A549 (cell line): ENCODE results near the gene ACBD6. TPM values are rescaled to one million over a fixed set of nuclear protein-coding genes. Genes with fewer than 3 reads are reported as not detected.

Experiments used
- ATAC-seq, 2 experiments: fragments of 200-7000 bp in 1 of 2; fragments of >200 bp in 1 of 2; cut with Nextera tagmentation in 1 of 2; cut with Tn5 transposase in 1 of 2; 3 replicates each; pipeline versions ENCODE4 v1.8.0 to v1.9.1; 2018 to 2020; ENCODE audit warnings: mild to moderate bottlenecking in 1 of 2, moderate library complexity in 1 of 2
- CTCF ChIA-PET: fragments of 300-600 bp; sonication (Branson Sonifier 250); formaldehyde crosslinking; extraction: SDS; loops from one replicate; lab custom pipeline; 2021; ENCODE audit warnings: antibody characterized with exemption, inconsistent platforms; lab: Yijun Ruan, JAX
- POLR2A ChIA-PET: fragments of 350-600 bp; formaldehyde crosslinking; extraction: SDS; loops from one replicate; lab custom pipeline; 2021; ENCODE audit warnings: antibody characterized with exemption, inconsistent platforms; lab: Yijun Ruan, JAX
- DNase-seq, 2 experiments: peaks; one replicate each; pipeline versions ENCODE4 v3.0.0 to v3.0.0-alpha.2; 2011 to 2016; ENCODE audit warnings: low read depth in 1 of 2, low spot score in 1 of 2
- FAIRE-seq: peaks from 2 replicates; lab custom pipeline; 2011; peaks lifted over from hg19 to GRCh38; lab: Jason Lieb, UNC
- H3K27ac ChIP-seq, 2 experiments: fragments of >200 bp; sonication (Bioruptor Twin); formaldehyde crosslinking; 3 replicates each; pipeline ENCODE4 v1.5.1; 2016 to 2017
- H3K4me1 ChIP-seq: fragments of >200 bp; sonication (Bioruptor Twin); formaldehyde crosslinking; 3 replicates; pipeline ENCODE4 v1.6.1; 2016
- H3K4me2 ChIP-seq: fragments of >200 bp; sonication (Bioruptor Twin); formaldehyde crosslinking; 3 replicates; pipeline ENCODE4 v1.6.1; 2016
- H3K4me3 ChIP-seq: fragments of >200 bp; sonication (Bioruptor Twin); formaldehyde crosslinking; 3 replicates; pipeline ENCODE4 v1.5.1; 2016
- H3K9me3 ChIP-seq: fragments of >200 bp; sonication (Bioruptor Twin); formaldehyde crosslinking; 3 replicates; pipeline ENCODE4 v1.6.1; 2016
- EP300 ChIP-seq, 2 experiments: fragments of >200 bp; sonication (Bioruptor Twin); formaldehyde crosslinking; IDR thresholded peaks; 2 replicates in 1 of 2; 3 replicates in 1 of 2; pipeline ENCODE4 v1.6.1; 2016 to 2017
- GATA3 ChIP-seq: IDR thresholded peaks from 2 replicates; pipeline ENCODE4 v1.6.1; 2012; ENCODE audit warnings: borderline replicate concordance
- HDAC2 ChIP-seq: fragments of 200-600 bp; sonication (generic); IDR thresholded peaks from 2 replicates; pipeline ENCODE4 v1.6.1; 2016
- HEYL ChIP-seq: fragments of 250-450 bp; sonication (Bioruptor Pico); IDR thresholded peaks from 2 replicates; pipeline ENCODE4 v1.8.0; 2021; ENCODE audit warnings: mild to moderate bottlenecking, moderate library complexity
- HMGXB4 ChIP-seq: fragments of 250-450 bp; sonication (Bioruptor Pico); IDR thresholded peaks from 2 replicates; pipeline ENCODE4 v1.5.0; 2021; ENCODE audit warnings: mild to moderate bottlenecking, moderate library complexity, borderline replicate concordance
- HOXB5 ChIP-seq: fragments of 250-450 bp; sonication (Bioruptor Pico); IDR thresholded peaks from 2 replicates; pipeline ENCODE4 v1.5.0; 2020; ENCODE audit warnings: mild to moderate bottlenecking, moderate library complexity
- JUNB ChIP-seq: fragments of >200 bp; sonication (Bioruptor Twin); formaldehyde crosslinking; IDR thresholded peaks from 2 replicates; pipeline ENCODE4 v1.6.1; 2016
- MYC ChIP-seq: IDR thresholded peaks from 2 replicates; pipeline ENCODE4 v1.6.1; 2012; ENCODE audit warnings: mild to moderate bottlenecking, inconsistent platforms, low read length, improper control_type of control experiment, borderline replicate concordance
- NFE2L2 ChIP-seq: fragments of 150-350 bp; conservative IDR thresholded peaks from 2 replicates; pipeline ENCODE4 v1.6.1; 2014; ENCODE audit warnings: low read length
- NR3C1 ChIP-seq: fragments of >200 bp; sonication (Bioruptor Twin); formaldehyde crosslinking; IDR thresholded peaks from 3 replicates; pipeline ENCODE4 v1.6.1; 2017
- POLR2A ChIP-seq: IDR thresholded peaks from 2 replicates; pipeline ENCODE4 v1.6.1; 2012; ENCODE audit warnings: mild to moderate bottlenecking, low read length
- RCOR1 ChIP-seq: fragments of 150-350 bp; IDR thresholded peaks from 2 replicates; pipeline ENCODE4 v1.6.1; 2014; ENCODE audit warnings: antibody characterized with exemption, low read length, low read depth
- RFX5 ChIP-seq: fragments of 450-650 bp; IDR thresholded peaks from 2 replicates; pipeline ENCODE4 v1.7.1; 2014; ENCODE audit warnings: antibody characterized with exemption, mild to moderate bottlenecking, moderate library complexity
- RNF2 ChIP-seq: fragments of 200-600 bp; sonication (generic); IDR thresholded peaks from 2 replicates; pipeline ENCODE4 v1.6.1; 2016; ENCODE audit warnings: low read depth, mild to moderate bottlenecking, antibody characterized with exemption, moderate library complexity, borderline replicate concordance
- SMC3 ChIP-seq: fragments of >200 bp; sonication (Bioruptor Twin); formaldehyde crosslinking; IDR thresholded peaks from 3 replicates; pipeline ENCODE4 v1.6.1; 2018; ENCODE audit warnings: inconsistent platforms
- SREBF2 ChIP-seq: fragments of 450-650 bp; IDR thresholded peaks from 2 replicates; pipeline ENCODE4 v1.6.1; 2014; ENCODE audit warnings: mild to moderate bottlenecking, moderate library complexity
- TFCP2L1 ChIP-seq: fragments of 250-450 bp; sonication (Bioruptor Pico); IDR thresholded peaks from 2 replicates; pipeline ENCODE4 v1.5.0; 2021; ENCODE audit warnings: mild to moderate bottlenecking
- ZC3H11A ChIP-seq: fragments of 450-650 bp; IDR thresholded peaks from 2 replicates; pipeline ENCODE4 v1.6.1; 2014; ENCODE audit warnings: antibody characterized with exemption, mild to moderate bottlenecking
- ZFP36 ChIP-seq: fragments of 450-650 bp; IDR thresholded peaks from 2 replicates; pipeline ENCODE4 v1.6.1; 2014; ENCODE audit warnings: borderline replicate concordance; ENCODE audit not compliant: partially characterized antibody
- ZSCAN20 ChIP-seq: fragments of 250-450 bp; sonication (Bioruptor Pico); IDR thresholded peaks from 2 replicates; pipeline ENCODE4 v1.8.0; 2022; ENCODE audit warnings: mild to moderate bottlenecking, moderate library complexity
- WGBS: methylation state at CpG from one replicate; pipeline ENCODE4 v1.1.6; 2017; ENCODE audit errors: missing lambda C conversion rate; 5-methylcytosine and 5-hydroxymethylcytosine counted together
- polyA plus RNA-seq, 4 experiments: library from polyadenylated mRNA; depleted of rRNA in 3 of 4; stranded (reverse); fragments of >200 nt; fragmentation: RNase III in 1 of 4; extraction: RNeasy Plus Mini Kit Qiagen cat#74134 plus additional on column Dnase treatment in 1 of 4; gene quantifications; 2 replicates in 3 of 4; 3 replicates in 1 of 4; pipeline ENCODE4 v1.2.3, GENCODE V29; 2011 to 2017
- TF ChIP-seq, protein P1 (sequence below): fragments of >200 bp; sonication (Bioruptor Twin); formaldehyde crosslinking; IDR thresholded peaks from 3 replicates; pipeline ENCODE4 v1.5.1; 2016
- TF ChIP-seq, protein P2 (sequence below): fragments of >200 bp; sonication (Bioruptor Twin); formaldehyde crosslinking; IDR thresholded peaks from 3 replicates; pipeline ENCODE4 v1.6.1; 2016

ACBD6 gene
- polyA plus RNA-seq, 2 of the 4 experiments (the other 2 are of a cell fraction): 61.4 to 91.3 TPM

DNA sequence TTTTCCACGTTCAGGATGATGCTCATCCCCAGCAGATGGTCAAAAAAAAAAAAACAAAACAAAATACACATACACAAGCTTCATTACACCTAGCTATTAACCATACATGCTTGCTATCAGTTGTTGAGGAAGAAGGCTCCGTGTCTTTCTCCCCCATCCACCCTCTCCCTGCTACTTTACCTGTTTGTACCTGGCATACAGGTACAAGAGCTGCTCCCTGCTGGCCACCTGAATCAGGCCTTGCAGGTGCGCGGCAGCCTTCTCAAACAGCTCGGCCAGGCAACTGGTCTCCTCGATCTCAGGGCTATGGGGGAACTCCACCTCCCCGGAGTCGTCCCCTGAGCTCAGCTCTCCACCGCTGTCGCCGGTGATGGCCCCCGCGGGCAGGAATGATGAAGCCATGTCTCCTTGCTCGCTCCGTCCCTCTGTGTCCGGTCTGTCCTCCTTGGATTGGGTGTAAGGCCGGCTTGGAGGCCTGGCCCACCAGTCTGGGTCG is 464 bp downstream of the ACBD6 start:
- Histone ChIP-seq H3K27ac (peak overlapping the region; percentile 94 to 98), H3K9me3 (no peaks in the 10 kb centered on the region), H3K4me2 (peak overlapping the region; percentile 79), H3K4me1 (peaks cover 36% of the 10 kb centered on the region; the same call in 2 of the 3 replicates), H3K4me3 (peak overlapping the region; percentile 91)
- FAIRE-seq: no peak
- TF ChIP-seq JUNB (no peak), SMC3 (no peak), NFE2L2 (no peak), HDAC2 (no peak), ZSCAN20 (no peak), HMGXB4 (CRISPR knock-in tag) (no peak), HOXB5 (CRISPR knock-in tag) (no peak), HEYL (CRISPR knock-in tag) (no peak), EP300 (IDR thresholded peaks at IDR 0.05) (no peak), ZFP36 (no peak), NR3C1 (no peak), RFX5 (no peak), RNF2 (no peak), SREBF2 (no peak), MYC (no peak), ZC3H11A (no peak), RCOR1 (no peak), POLR2A (no peak), GATA3 (no peak)
- TF ChIP-seq, protein P1, sequence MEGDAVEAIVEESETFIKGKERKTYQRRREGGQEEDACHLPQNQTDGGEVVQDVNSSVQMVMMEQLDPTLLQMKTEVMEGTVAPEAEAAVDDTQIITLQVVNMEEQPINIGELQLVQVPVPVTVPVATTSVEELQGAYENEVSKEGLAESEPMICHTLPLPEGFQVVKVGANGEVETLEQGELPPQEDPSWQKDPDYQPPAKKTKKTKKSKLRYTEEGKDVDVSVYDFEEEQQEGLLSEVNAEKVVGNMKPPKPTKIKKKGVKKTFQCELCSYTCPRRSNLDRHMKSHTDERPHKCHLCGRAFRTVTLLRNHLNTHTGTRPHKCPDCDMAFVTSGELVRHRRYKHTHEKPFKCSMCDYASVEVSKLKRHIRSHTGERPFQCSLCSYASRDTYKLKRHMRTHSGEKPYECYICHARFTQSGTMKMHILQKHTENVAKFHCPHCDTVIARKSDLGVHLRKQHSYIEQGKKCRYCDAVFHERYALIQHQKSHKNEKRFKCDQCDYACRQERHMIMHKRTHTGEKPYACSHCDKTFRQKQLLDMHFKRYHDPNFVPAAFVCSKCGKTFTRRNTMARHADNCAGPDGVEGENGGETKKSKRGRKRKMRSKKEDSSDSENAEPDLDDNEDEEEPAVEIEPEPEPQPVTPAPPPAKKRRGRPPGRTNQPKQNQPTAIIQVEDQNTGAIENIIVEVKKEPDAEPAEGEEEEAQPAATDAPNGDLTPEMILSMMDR: no peak
- CTCF ChIA-PET: interaction anchor here (1.1 to 5.0 kb wide), 6 partner anchors 13 to 520 kb away, joined by 3 to 42 read pairs (median 6); no protein-coding TSS in a partner anchor
- DNase-seq: peak in 1 of 2 experiments; percentile 71
- no peak for ATAC-seq
- WGBS: under 1% methylated on average over 11 of the region's 18 CpGs
- POLR2A ChIA-PET: interaction anchor here (0.6 to 2.6 kb wide), 10 partner anchors 9 to 626 kb away, joined by 3 to 18 read pairs (median 4); partner anchors contain the start of gene LHX4

DNA sequence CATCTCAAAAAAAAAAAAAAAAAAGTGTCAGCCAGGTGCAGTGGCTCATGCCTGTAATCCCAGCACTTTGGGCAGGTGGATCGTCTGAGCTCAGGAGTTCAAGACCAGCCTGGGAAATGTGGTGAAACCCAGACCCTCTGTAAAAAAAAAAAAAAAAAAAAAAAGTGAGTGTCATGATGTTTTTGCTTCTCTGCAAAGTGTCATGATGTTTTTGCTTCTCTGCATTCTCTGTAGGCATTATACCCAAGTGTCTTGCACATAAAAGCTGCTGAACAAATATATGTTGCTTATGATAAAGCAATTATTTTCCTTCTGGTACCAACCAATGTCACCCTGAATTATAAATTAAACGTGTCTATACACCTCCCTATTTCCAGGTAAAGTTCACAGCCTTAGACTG is 1.7 kb downstream of the ACBD6 start:
- no peak for ATAC-seq
- ChIA-PET CTCF (interaction anchor here (0.6 to 2.4 kb wide), 7 partner anchors 15 to 727 kb away, joined by 3 to 9 read pairs (median 3); no protein-coding TSS in a partner anchor), POLR2A (interaction anchor here (0.6 to 0.7 kb wide), 2 partner anchors 120 to 342 kb away, joined by 3 to 8 read pairs; no protein-coding TSS in a partner anchor)
- DNase-seq: no peak
- Histone ChIP-seq H3K4me1 (peaks cover 30% of the 10 kb centered on the region; the same call in 2 of the 3 replicates), H3K9me3 (no peaks in the 10 kb centered on the region), H3K4me3 (peak overlapping the region; percentile 91; the same call in 1 of the 3 replicates), H3K27ac (no peak overlapping the region), H3K4me2 (peak overlapping the region; percentile 79)
- WGBS: 75% methylated on average over 2 of the region's 2 CpGs
- FAIRE-seq: no peak
- TF ChIP-seq SREBF2: no peak
- no peak for TF ChIP-seq ZSCAN20
- no peak for TF ChIP-seq TFCP2L1 (CRISPR knock-in tag)
- TF ChIP-seq, protein P2, sequence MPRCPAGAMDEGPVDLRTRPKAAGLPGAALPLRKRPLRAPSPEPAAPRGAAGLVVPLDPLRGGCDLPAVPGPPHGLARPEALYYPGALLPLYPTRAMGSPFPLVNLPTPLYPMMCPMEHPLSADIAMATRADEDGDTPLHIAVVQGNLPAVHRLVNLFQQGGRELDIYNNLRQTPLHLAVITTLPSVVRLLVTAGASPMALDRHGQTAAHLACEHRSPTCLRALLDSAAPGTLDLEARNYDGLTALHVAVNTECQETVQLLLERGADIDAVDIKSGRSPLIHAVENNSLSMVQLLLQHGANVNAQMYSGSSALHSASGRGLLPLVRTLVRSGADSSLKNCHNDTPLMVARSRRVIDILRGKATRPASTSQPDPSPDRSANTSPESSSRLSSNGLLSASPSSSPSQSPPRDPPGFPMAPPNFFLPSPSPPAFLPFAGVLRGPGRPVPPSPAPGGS: no peak
